DOHH2 (cell line): Measurements from ENCODE around the gene ERC2.

Experiments
- EZH2phosphoT487 ChIP-seq: fragments of 200-600 bp; sonication (generic); IDR thresholded peaks from 2 replicates; pipeline ENCODE4 v1.6.1; 2017; ENCODE audit warnings: borderline replicate concordance, mild to moderate bottlenecking, antibody characterized with exemption, low read length, moderate library complexity, mixed read lengths
- TF ChIP-seq, protein P1 (sequence below): fragments of 200-600 bp; sonication (generic); IDR thresholded peaks from one replicate; pipeline ENCODE4 v1.5.1; 2014; ENCODE audit warnings: antibody characterized with exemption, mild to moderate bottlenecking, low read depth, low read length; ENCODE audit not compliant: poor library complexity, severe bottlenecking

DNA sequence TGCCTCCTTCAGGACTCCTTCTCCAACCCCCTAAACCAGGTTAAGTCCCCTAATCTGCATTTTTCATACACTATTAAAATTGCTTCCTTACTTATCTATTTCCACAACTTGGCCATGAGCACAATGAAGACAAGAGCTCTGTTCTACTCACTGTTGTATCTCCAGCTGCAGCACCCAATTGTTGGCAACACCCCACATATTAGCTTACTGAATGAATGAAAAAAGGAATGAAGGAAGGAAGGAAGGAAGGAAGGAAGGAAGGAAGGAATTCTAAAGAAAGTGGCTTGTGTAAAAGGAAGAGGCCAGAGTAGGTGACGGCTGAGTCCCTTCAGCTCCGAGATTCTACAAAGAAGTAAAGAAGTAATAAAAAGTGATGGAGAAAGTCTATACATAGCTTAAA is 444.7 kb downstream of the ERC2 start:
- TF ChIP-seq, protein P1, sequence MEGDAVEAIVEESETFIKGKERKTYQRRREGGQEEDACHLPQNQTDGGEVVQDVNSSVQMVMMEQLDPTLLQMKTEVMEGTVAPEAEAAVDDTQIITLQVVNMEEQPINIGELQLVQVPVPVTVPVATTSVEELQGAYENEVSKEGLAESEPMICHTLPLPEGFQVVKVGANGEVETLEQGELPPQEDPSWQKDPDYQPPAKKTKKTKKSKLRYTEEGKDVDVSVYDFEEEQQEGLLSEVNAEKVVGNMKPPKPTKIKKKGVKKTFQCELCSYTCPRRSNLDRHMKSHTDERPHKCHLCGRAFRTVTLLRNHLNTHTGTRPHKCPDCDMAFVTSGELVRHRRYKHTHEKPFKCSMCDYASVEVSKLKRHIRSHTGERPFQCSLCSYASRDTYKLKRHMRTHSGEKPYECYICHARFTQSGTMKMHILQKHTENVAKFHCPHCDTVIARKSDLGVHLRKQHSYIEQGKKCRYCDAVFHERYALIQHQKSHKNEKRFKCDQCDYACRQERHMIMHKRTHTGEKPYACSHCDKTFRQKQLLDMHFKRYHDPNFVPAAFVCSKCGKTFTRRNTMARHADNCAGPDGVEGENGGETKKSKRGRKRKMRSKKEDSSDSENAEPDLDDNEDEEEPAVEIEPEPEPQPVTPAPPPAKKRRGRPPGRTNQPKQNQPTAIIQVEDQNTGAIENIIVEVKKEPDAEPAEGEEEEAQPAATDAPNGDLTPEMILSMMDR: no peak
- TF ChIP-seq EZH2phosphoT487: no peak
